ENCODE measurements around the gene PDZD4. TPM values are rescaled to one million over a fixed set of nuclear protein-coding genes. Genes with fewer than 3 reads are reported as not detected.

PDZD4 gene
- total and polyA plus RNA-seq, 9 of the 15 experiments (the other 6 are each of a cell fraction or from before 2014, with no cell fraction given), result 0.05 to 0.38 (median 0.07) TPM; not detected in 5

- TF ChIP-seq ATF6 (CRISPR knock-in tag; IDR thresholded peaks at IDR 0.05) (no peak), ZNF407 (IDR thresholded peaks at IDR 0.05; ENCODE audit: low read depth) (no peak), MAX (CRISPR knock-in tag; IDR thresholded peaks at IDR 0.05) (no peak), ZNF133 (CRISPR knock-in tag; IDR thresholded peaks at IDR 0.05) (no peak), ZNF717 (CRISPR knock-in tag; IDR thresholded peaks at IDR 0.05) (no peak), ATF1 (CRISPR knock-in tag; IDR thresholded peaks at IDR 0.05) (no peak), ATF1 (tag; IDR thresholded peaks at IDR 0.05) (0 out of 2 replicates have a peak, but pooled peaks have one; percentile 10), ZNF146 (CRISPR knock-in tag; IDR thresholded peaks at IDR 0.05; ENCODE audit: unreplicated experiment) (no peak), ARID1B (IDR thresholded peaks at IDR 0.05) (peak; percentile 57; the same call in 1 of the 2 replicates), NCOR1 (IDR thresholded peaks at IDR 0.05) (no peak), CHD4 (IDR thresholded peaks at IDR 0.05; ENCODE audit: insufficient read depth, insufficient replicate concordance, low read depth, low read length, poor library complexity, severe bottlenecking) (no peak), POU5F1 (IDR thresholded peaks at IDR 0.05; ENCODE audit: borderline replicate concordance, low read depth, low read length, partially characterized antibody) (no peak), RUNX1 (IDR thresholded peaks at IDR 0.05; ENCODE audit: low read depth) (no peak), SUPT5H (IDR thresholded peaks at IDR 0.05) (no peak), YBX1 (IDR thresholded peaks at IDR 0.05) (no peak), HNRNPK (IDR thresholded peaks at IDR 0.05; ENCODE audit: low read depth, low read length, poor library complexity, severe bottlenecking) (no peak), MTF1 (CRISPR knock-in tag; IDR thresholded peaks at IDR 0.05; ENCODE audit: borderline replicate concordance) (no peak), HNRNPLL (IDR thresholded peaks at IDR 0.05; ENCODE audit: low read depth, low read length, poor library complexity, severe bottlenecking) (no peak), RB1 (IDR thresholded peaks at IDR 0.05; ENCODE audit: low read depth) (no peak), HMG20B (CRISPR knock-in tag; IDR thresholded peaks at IDR 0.05) (no peak)
Measured at GRCh38 chrX:153791104-153791852, 39.1 kb downstream of the PDZD4 start (continued).

Measured in K562 (cell line).